NCI-H524 treated with DMSO at 0.1 percent for 48 hours (cell line): ENCODE data around the gene GSN.

ENCODE experiments used
- DNase-seq: peaks from one replicate; lab custom pipeline; 2025; lab: John Stamatoyannopoulos, UW

GSN gene

GRCh38 chr9:121323449-121324151, 55.6 kb downstream of the GSN start:
- DNase-seq = peak; percentile 56

GRCh38 chr9:121324316-121324715, 56.4 kb downstream of the GSN start:
- DNase-seq = no peak

GRCh38 chr9:121324755-121325154, 56.8 kb downstream of the GSN start:
- no peak for DNase-seq

GRCh38 chr9:121325387-121325786, 57.4 kb downstream of the GSN start:
- no peak for DNase-seq

- no peak for DNase-seq
Observed at GRCh38 chr9:121326130-121326838, 58.3 kb downstream of the GSN start.

- no peak for DNase-seq
Observed at GRCh38 chr9:121326901-121327613, 59.1 kb downstream of the GSN start.

- DNase-seq = no peak
Observed at GRCh38 chr9:121328476-121328875, 60.5 kb downstream of the GSN start.

GRCh38 chr9:121328876-121329681, 61.1 kb downstream of the GSN start:
- DNase-seq = no peak

- no peak for DNase-seq
Observed at GRCh38 chr9:121331549-121331948, 63.6 kb downstream of the GSN start.

- DNase-seq = no peak
Observed at GRCh38 chr9:121331992-121332685, 64.2 kb downstream of the GSN start.

GRCh38 chr9:121333950-121334773, 66.2 kb downstream of the GSN start:
- no peak for DNase-seq

- no peak for DNase-seq
Observed at GRCh38 chr9:121336665-121337064, 68.7 kb downstream of the GSN start.

GRCh38 chr9:121339437-121339836, 71.5 kb downstream of the GSN start:
- DNase-seq = no peak

GRCh38 chr9:121340676-121341392, 72.9 kb downstream of the GSN start:
- DNase-seq = no peak

- no peak for DNase-seq
Observed at GRCh38 chr9:121344184-121344583, 76.2 kb downstream of the GSN start.

GRCh38 chr9:121345070-121345469, 77.1 kb downstream of the GSN start:
- no peak for DNase-seq

GRCh38 chr9:121348221-121348620, 80.3 kb downstream of the GSN start:
- DNase-seq = no peak

GRCh38 chr9:121349009-121349408, 81.0 kb downstream of the GSN start:
- no peak for DNase-seq

GRCh38 chr9:121350036-121350435, 82.1 kb downstream of the GSN start:
- no peak for DNase-seq

- DNase-seq = peak; percentile 74
Observed at GRCh38 chr9:121350993-121351561, 83.1 kb downstream of the GSN start.
